ENCODE results near the gene NPR2.

NPR2 gene

DNA sequence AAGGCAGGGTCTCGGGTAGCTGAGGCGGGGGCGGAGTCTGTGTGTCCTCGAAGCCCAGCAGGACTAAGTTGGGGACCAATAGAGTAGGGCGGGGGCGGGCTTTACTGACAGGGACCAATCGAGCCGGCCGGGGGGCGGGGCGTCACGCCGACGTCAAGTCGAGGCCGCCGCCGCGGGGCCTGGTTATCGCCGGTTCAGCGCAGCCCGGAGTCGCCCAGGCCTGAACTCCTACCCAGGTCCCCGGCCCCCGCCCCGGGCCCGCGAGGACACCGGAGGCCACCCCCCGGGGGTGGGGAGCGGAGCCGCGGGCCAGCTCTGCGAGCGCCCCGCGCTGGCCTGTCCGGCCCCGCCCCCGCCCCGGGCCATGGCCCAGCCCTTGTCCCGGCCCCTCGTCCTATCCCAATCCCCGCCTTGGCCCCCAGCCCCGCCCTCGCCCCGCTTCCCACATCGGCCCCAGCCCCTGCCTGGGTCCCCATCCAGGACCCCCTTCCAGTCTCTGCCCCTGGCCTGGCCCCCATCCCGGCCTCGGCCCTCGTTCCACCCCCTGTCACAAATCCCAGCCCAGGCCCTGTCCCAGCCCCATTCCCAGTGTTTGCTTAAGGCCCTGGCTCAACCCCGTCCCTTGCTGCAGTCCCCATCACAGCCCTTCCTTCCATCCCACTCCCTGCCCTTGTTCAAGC is 37.8 kb downstream of the NPR2 start, which contains the start of gene TMEM8B:
Gene TMEM8B, plus strand, starts transcription at position 145 of the 680 bp plus-strand sequence. Its CDS starts 220 bp downstream, at position 365.
- TF ChIP-seq SIN3A (IDR thresholded peaks at IDR 0.05; ENCODE audit: borderline replicate concordance, insufficient read depth, low read length) (no peak), REST (IDR thresholded peaks at IDR 0.05; ENCODE audit: insufficient read depth in 1 of 2, low read depth in 2 of 2, low read length in 2 of 2) (no peak), POLR2AphosphoS5 (IDR thresholded peaks at IDR 0.05; ENCODE audit: low read depth, low read length) (no peak), FOXP2 (optimal IDR thresholded peaks at IDR 0.05; ENCODE audit: borderline replicate concordance, extremely low read depth, extremely low read length, insufficient read depth) (no peak), TAF1 (IDR thresholded peaks at IDR 0.05; ENCODE audit: borderline replicate concordance, insufficient read depth, low read length) (no peak)

DNA sequence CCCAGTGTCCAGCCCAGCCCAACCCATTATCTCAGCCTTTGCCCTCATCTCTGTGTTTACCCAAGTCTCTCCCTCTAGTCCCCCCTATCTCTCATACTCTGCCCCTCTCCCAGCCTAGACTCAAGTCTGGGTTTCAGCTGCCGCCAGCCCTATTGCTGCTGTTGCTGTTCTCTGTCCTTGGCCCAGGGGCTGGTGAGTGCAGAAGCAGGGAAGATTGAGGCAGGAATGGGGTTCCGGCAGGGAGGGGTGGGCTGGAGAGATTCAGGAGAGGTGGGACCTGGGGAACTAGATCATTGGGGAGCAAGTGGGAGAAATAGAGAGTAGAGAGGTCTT is 38.3 kb downstream of the NPR2 start:
- TF ChIP-seq POLR2AphosphoS5 (IDR thresholded peaks at IDR 0.05; ENCODE audit: low read depth, low read length) (no peak), SIN3A (IDR thresholded peaks at IDR 0.05; ENCODE audit: borderline replicate concordance, insufficient read depth, low read length) (no peak), FOXP2 (optimal IDR thresholded peaks at IDR 0.05; ENCODE audit: borderline replicate concordance, extremely low read depth, extremely low read length, insufficient read depth) (no peak), REST (IDR thresholded peaks at IDR 0.05; ENCODE audit: insufficient read depth in 1 of 2, low read depth in 2 of 2, low read length in 2 of 2) (no peak), TAF1 (IDR thresholded peaks at IDR 0.05; ENCODE audit: borderline replicate concordance, insufficient read depth, low read length) (no peak)

DNA sequence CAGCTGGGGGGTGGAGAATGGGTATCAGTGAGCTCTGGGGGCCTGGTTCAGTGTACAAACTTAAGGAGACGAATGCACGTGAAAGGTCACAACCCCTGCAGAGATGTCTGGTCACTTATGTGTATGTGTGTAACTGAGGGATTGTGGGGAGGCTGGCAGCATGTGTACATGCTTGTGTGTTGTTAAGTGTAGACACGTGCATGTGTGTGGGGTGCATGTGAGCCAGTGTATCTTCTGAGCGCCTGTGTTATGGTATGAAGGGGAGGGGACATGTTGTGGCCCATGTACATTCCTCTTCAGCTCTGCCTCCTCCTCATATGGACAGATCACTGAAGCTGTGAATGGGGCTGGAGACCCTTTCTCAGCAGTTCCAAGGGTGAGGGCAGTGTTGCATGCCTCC is 39.6 kb downstream of the NPR2 start:
- TF ChIP-seq FOXP2 (optimal IDR thresholded peaks at IDR 0.05; ENCODE audit: borderline replicate concordance, extremely low read depth, extremely low read length, insufficient read depth) (no peak), SIN3A (IDR thresholded peaks at IDR 0.05; ENCODE audit: borderline replicate concordance, insufficient read depth, low read length) (no peak), TAF1 (IDR thresholded peaks at IDR 0.05; ENCODE audit: borderline replicate concordance, insufficient read depth, low read length) (no peak), POLR2AphosphoS5 (IDR thresholded peaks at IDR 0.05; ENCODE audit: low read depth, low read length) (no peak), REST (IDR thresholded peaks at IDR 0.05; ENCODE audit: insufficient read depth in 1 of 2, low read depth in 2 of 2, low read length in 2 of 2) (no peak)

- TF ChIP-seq POLR2AphosphoS5 (IDR thresholded peaks at IDR 0.05; ENCODE audit: low read depth, low read length): no peak
- TF ChIP-seq SIN3A (IDR thresholded peaks at IDR 0.05; ENCODE audit: borderline replicate concordance, insufficient read depth, low read length): no peak
- no peak for TF ChIP-seq TAF1 (IDR thresholded peaks at IDR 0.05; ENCODE audit: borderline replicate concordance, insufficient read depth, low read length)
- TF ChIP-seq REST (IDR thresholded peaks at IDR 0.05; ENCODE audit: insufficient read depth in 1 of 2, low read depth in 2 of 2, low read length in 2 of 2): no peak
- TF ChIP-seq FOXP2 (optimal IDR thresholded peaks at IDR 0.05; ENCODE audit: borderline replicate concordance, extremely low read depth, extremely low read length, insufficient read depth): no peak
Measured at GRCh38 chr9:35832814-35833213, 41.4 kb downstream of the NPR2 start.

Data from PFSK-1 (cell line).